Right lobe of liver (tissue), 4 donors: ENCODE measurements around the gene PRTFDC1.

Experiments
- CTCF ChIP-seq, 4 donors: fragments of 200-600 bp in 3 of 4; fragments of 450-650 bp in 1 of 4; IDR thresholded peaks; one replicate each; pipeline versions ENCODE4 v1.5.1 to v1.8.0; 2016 to 2022; ENCODE audit warnings: antibody characterized with exemption in 4 of 4, mild to moderate bottlenecking in 2 of 4
- POLR2A ChIP-seq: fragments of 450-650 bp; IDR thresholded peaks from one replicate; pipeline ENCODE4 v1.6.1; 2017; ENCODE audit warnings: antibody characterized with exemption, mild to moderate bottlenecking
- donor health status: DM: no; HTN: no; CAD: no.
- donor health status: DM: no; HTN: no; CAD: no.
- donor health status: DM: no; HTN: yes; CAD: no.

GRCh38 chr10:24806262-24806661, 146.1 kb downstream of the PRTFDC1 start:
- no peak for TF ChIP-seq CTCF (IDR thresholded peaks at IDR 0.05)
- TF ChIP-seq POLR2A: no peak
